ENCODE data around the gene USP2. TPM values are rescaled to one million over a fixed set of nuclear protein-coding genes. Genes with fewer than 3 reads are reported as not detected.

The USP2 gene
- total and polyA plus RNA-seq, 2 of the 8 experiments (the other 6 are each of a cell fraction or from before 2014, with no cell fraction given), result 2.2 to 6.9 TPM

- Histone ChIP-seq H3K23ac (ENCODE audit: insufficient read length) (no peak overlapping the region), H3K79me2 (ENCODE audit: control insufficient read depth in 1 of 2, insufficient read depth in 2 of 2, low read length in 2 of 2) (no peaks in the 10 kb centered on the region), H3K4me1 (replicated peaks in 1 of 4; ENCODE audit: control insufficient read depth in 3 of 4, insufficient read depth in 4 of 4, low read length in 3 of 4) (no peaks in the 10 kb centered on the region), H3K27ac (ENCODE audit: low read depth, low read length) (no peak overlapping the region), H3K18ac (ENCODE audit: extremely low read depth, low read length) (no peak overlapping the region), H3K9ac (replicated peaks in 1 of 4; ENCODE audit: extremely low read depth in 1 of 4, low read depth in 3 of 4, low read length in 3 of 4) (no peak overlapping the region), H2BK20ac (ENCODE audit: low read length) (no peak overlapping the region), H3K27me3 (replicated peaks in 1 of 4; ENCODE audit: control insufficient read depth in 3 of 4, extremely low read depth in 1 of 4, insufficient read depth in 3 of 4, low read length in 3 of 4) (no peaks in the 10 kb centered on the region), H4K5ac (ENCODE audit: insufficient read length, low read depth, low read length) (no peak overlapping the region), H3K23me2 (ENCODE audit: low read depth, low read length) (no peaks in the 10 kb centered on the region), H2BK5ac (ENCODE audit: low read depth, low read length) (no peak overlapping the region), H3K4ac (replicated peaks; ENCODE audit: insufficient read length, low read depth, low read length) (no peak overlapping the region), H2AK5ac (ENCODE audit: low read depth, low read length) (no peak overlapping the region), H2BK12ac (ENCODE audit: low read depth, low read length) (no peak overlapping the region), H4K91ac (replicated peaks; ENCODE audit: insufficient read length, low read length) (no peak overlapping the region), H3K9me3 (ENCODE audit: insufficient read depth in 2 of 2, low read depth in 1 of 2, low read length in 1 of 2) (no peaks in the 10 kb centered on the region; a peak in 1 of 4 replicates), H4K20me1 (replicated peaks in 1 of 2; ENCODE audit: control insufficient read depth in 1 of 2, insufficient read depth in 2 of 2, low read length in 2 of 2) (no peaks in the 10 kb centered on the region), H2BK15ac (ENCODE audit: low read length) (no peak overlapping the region), H3K36me3 (ENCODE audit: control insufficient read depth in 2 of 4, insufficient read depth in 4 of 4, low read length in 3 of 4) (no peaks in the 10 kb centered on the region), H3K79me1 (ENCODE audit: low read depth, low read length) (no peaks in the 10 kb centered on the region), H4K8ac (ENCODE audit: extremely low read depth, insufficient read depth, low read length) (no peak overlapping the region), H3K4me2 (ENCODE audit: insufficient read depth in 1 of 2, low read depth in 2 of 2, low read length in 2 of 2) (no peak overlapping the region), H3K56ac (replicated peaks; ENCODE audit: insufficient read length, low read depth, low read length) (no peak overlapping the region), H2AFZ (ENCODE audit: low read length) (no peak overlapping the region), H3K4me3 (ENCODE audit: extremely low read depth in 1 of 4, insufficient read depth in 2 of 4, low read depth in 3 of 4, low read length in 4 of 4) (no peak overlapping the region), H2BK120ac (replicated peaks; ENCODE audit: low read depth, low read length) (no peak overlapping the region), H3K14ac (ENCODE audit: insufficient read length) (no peak overlapping the region)
- TF ChIP-seq EP300 (IDR thresholded peaks at IDR 0.05; ENCODE audit: borderline replicate concordance in 1 of 2, low read depth in 2 of 2, low read length in 2 of 2), result no peak
- no peak for TF ChIP-seq EZH2 (IDR thresholded peaks at IDR 0.05; ENCODE audit: low read depth, low read length, severe bottlenecking)
- no peak for TF ChIP-seq SIRT6 (IDR thresholded peaks at IDR 0.05; ENCODE audit: low read length)
- no peak for TF ChIP-seq POLR2AphosphoS5 (IDR thresholded peaks at IDR 0.05; ENCODE audit: low read depth, low read length)
- TF ChIP-seq CTBP2 (IDR thresholded peaks at IDR 0.05; ENCODE audit: borderline replicate concordance, insufficient read depth, insufficient read length, low read length), result no peak
- no peak for TF ChIP-seq NANOG (IDR thresholded peaks at IDR 0.05; ENCODE audit: insufficient read depth, low read depth, low read length, poor library complexity, severe bottlenecking)
- TF ChIP-seq, protein P1, sequence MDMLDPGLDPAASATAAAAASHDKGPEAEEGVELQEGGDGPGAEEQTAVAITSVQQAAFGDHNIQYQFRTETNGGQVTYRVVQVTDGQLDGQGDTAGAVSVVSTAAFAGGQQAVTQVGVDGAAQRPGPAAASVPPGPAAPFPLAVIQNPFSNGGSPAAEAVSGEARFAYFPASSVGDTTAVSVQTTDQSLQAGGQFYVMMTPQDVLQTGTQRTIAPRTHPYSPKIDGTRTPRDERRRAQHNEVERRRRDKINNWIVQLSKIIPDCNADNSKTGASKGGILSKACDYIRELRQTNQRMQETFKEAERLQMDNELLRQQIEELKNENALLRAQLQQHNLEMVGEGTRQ (IDR thresholded peaks at IDR 0.05; ENCODE audit: low read length), result no peak
- no peak for TF ChIP-seq CHD1 (IDR thresholded peaks at IDR 0.05; ENCODE audit: low read depth, low read length)
- TF ChIP-seq FOSL1 (IDR thresholded peaks at IDR 0.05; ENCODE audit: insufficient read depth, low read depth, low read length), result no peak
- no peak for TF ChIP-seq HDAC6 (IDR thresholded peaks at IDR 0.05; ENCODE audit: low read depth, low read length)
- 88% methylated on average over 2 of the region's 2 CpGs; no CpG with 5 or more reads in 1 of the 2 experiments for WGBS, 2 experiments (ENCODE audit: extremely low coverage in 1 of 2, insufficient coverage in 1 of 2, insufficient read length in 1 of 2, insufficient replicate concordance in 2 of 2, low coverage in 1 of 2, low lambda C conversion rate in 2 of 2, missing lambda C conversion rate in 1 of 2)
- no peak for DNase-seq (ENCODE audit: low read depth in 1 of 2, low spot score in 2 of 2)
- POLR2A ChIA-PET (ENCODE audit: partially characterized antibody), result interaction anchor here (5.7 kb wide), 1 partner anchor 13 kb away, joined by 28 read pairs; no protein-coding TSS in a partner anchor
- CTCF ChIA-PET (ENCODE audit: partially characterized antibody), result interaction anchor here (0.6 to 4.6 kb wide), 5 partner anchors 12 to 264 kb away, joined by 3 to 24 read pairs (median 5); partner anchors contain the start of gene USP2
- no peak for FAIRE-seq
Observed at GRCh38 chr11:119404872-119405271, 23.4 kb upstream of the USP2 start.
